H1 (cell line): ENCODE results near the gene KRT3. TPM values are rescaled to one million over a fixed set of nuclear protein-coding genes. Genes with fewer than 3 reads are reported as not detected.

Experiments used
- CTCF ChIA-PET: fragments of 300-600 bp; sonication (Branson Sonifier 250); formaldehyde crosslinking; loops from one replicate; lab custom pipeline; 2021; ENCODE audit not compliant: partially characterized antibody; lab: Charles Lee
- POLR2A ChIA-PET: fragments of 300-600 bp; sonication (Branson Sonifier 250); formaldehyde crosslinking; loops from one replicate; lab custom pipeline; 2021; ENCODE audit warnings: inconsistent platforms; ENCODE audit not compliant: partially characterized antibody; lab: Charles Lee
- DNase-seq, 2 experiments: peaks; one replicate each; pipeline versions ENCODE4 v3.0.0 to v3.0.0-alpha.2; 2010 to 2022; ENCODE audit warnings: low spot score in 2 of 2, low read depth in 1 of 2, mixed read lengths in 1 of 2
- FAIRE-seq: peaks from 2 replicates; lab custom pipeline; 2011; peaks lifted over from hg19 to GRCh38; lab: Jason Lieb, UNC
- H2AFZ ChIP-seq: 2 replicates; pipeline ENCODE4 v1.8.1; 2012; ENCODE audit warnings: low read length, inconsistent platforms
- H2AK5ac ChIP-seq: 2 replicates; pipeline ENCODE4 v1.6.1; 2013; ENCODE audit warnings: low read depth, low read length
- H2BK120ac ChIP-seq: replicated peaks from 2 replicates; pipeline ENCODE3; 2013; ENCODE audit warnings: low read depth, low read length, inconsistent platforms
- H2BK12ac ChIP-seq: 2 replicates; pipeline ENCODE4 v1.6.1; 2013; ENCODE audit warnings: low read depth, low read length
- H2BK15ac ChIP-seq: 2 replicates; pipeline ENCODE4 v1.6.1; 2013; ENCODE audit warnings: low read length
- H2BK20ac ChIP-seq: 2 replicates; pipeline ENCODE4 v1.6.1; 2013; ENCODE audit warnings: low read length
- H2BK5ac ChIP-seq: 2 replicates; pipeline ENCODE4 v1.6.1; 2013; ENCODE audit warnings: low read depth, low read length
- H3K14ac ChIP-seq: 2 replicates; pipeline ENCODE4 v1.6.1; 2013; ENCODE audit warnings: inconsistent platforms; ENCODE audit not compliant: insufficient read length
- H3K18ac ChIP-seq: 2 replicates; pipeline ENCODE4 v1.6.1; 2013; ENCODE audit warnings: low read length; ENCODE audit errors: extremely low read depth
- H3K23ac ChIP-seq: 2 replicates; pipeline ENCODE4 v1.6.1; 2013; ENCODE audit warnings: inconsistent platforms; ENCODE audit not compliant: insufficient read length
- H3K23me2 ChIP-seq: 2 replicates; pipeline ENCODE4 v1.6.1; 2013; ENCODE audit warnings: low read depth, low read length
- H3K27ac ChIP-seq: 2 replicates; pipeline ENCODE4 v1.6.1; 2011; ENCODE audit warnings: low read depth, low read length, inconsistent platforms
- H3K27me3 ChIP-seq, 4 experiments: replicated peaks in 1 of 4; 1 replicate in 1 of 4; 2 replicates in 3 of 4; pipeline versions ENCODE4 v1.6.1 to v1.8.1; 2011 to 2013; ENCODE audit warnings: low read length in 3 of 4, mild to moderate bottlenecking in 3 of 4, inconsistent platforms in 2 of 4, mixed read lengths in 2 of 4, moderate library complexity in 1 of 4; ENCODE audit not compliant: control insufficient read depth in 3 of 4, insufficient read depth in 3 of 4; ENCODE audit errors: extremely low read depth in 1 of 4
- H3K36me3 ChIP-seq, 4 experiments: 2 replicates each; pipeline versions ENCODE4 v1.6.1 to v1.8.1; 2011 to 2013; ENCODE audit warnings: mild to moderate bottlenecking in 4 of 4, low read length in 3 of 4, moderate library complexity in 2 of 4, control low read depth in 1 of 4, inconsistent platforms in 1 of 4; ENCODE audit not compliant: insufficient read depth in 4 of 4, control insufficient read depth in 2 of 4
- H3K4ac ChIP-seq: replicated peaks from 2 replicates; pipeline ENCODE3; 2013; ENCODE audit warnings: low read length, low read depth, mixed read lengths, inconsistent platforms; ENCODE audit not compliant: insufficient read length
- H3K4me1 ChIP-seq, 4 experiments: replicated peaks in 1 of 4; 1 replicate in 1 of 4; 2 replicates in 3 of 4; pipeline versions ENCODE4 v1.6.1 to v1.8.1; 2011 to 2013; ENCODE audit warnings: low read length in 3 of 4, inconsistent platforms in 2 of 4, mixed read lengths in 1 of 4; ENCODE audit not compliant: insufficient read depth in 4 of 4, control insufficient read depth in 3 of 4
- H3K4me2 ChIP-seq, 2 experiments: 2 replicates each; pipeline versions ENCODE4 v1.6.1 to v1.8.1; 2011 to 2013; ENCODE audit warnings: low read depth in 2 of 2, low read length in 2 of 2, control low read depth in 1 of 2, inconsistent platforms in 1 of 2, mild to moderate bottlenecking in 1 of 2; ENCODE audit not compliant: insufficient read depth in 1 of 2
- H3K4me3 ChIP-seq, 4 experiments: fragments of 200-600, 300-600 bp in 1 of 4; sonication (generic), shearing (Covaris generic), sonication (Bioruptor Twin) in 1 of 4; 2 replicates each; pipeline versions ENCODE4 v1.5.1 to v1.8.1; 2011 to 2016; ENCODE audit warnings: low read length in 4 of 4, low read depth in 3 of 4, control low read depth in 2 of 4, inconsistent platforms in 2 of 4, mild to moderate bottlenecking in 2 of 4, mixed read lengths in 1 of 4, moderate library complexity in 1 of 4; ENCODE audit not compliant: insufficient read depth in 2 of 4; ENCODE audit errors: extremely low read depth in 1 of 4
- H3K56ac ChIP-seq: replicated peaks from 2 replicates; pipeline ENCODE3; 2013; ENCODE audit warnings: low read depth, mild to moderate bottlenecking, mixed read lengths, low read length, inconsistent platforms; ENCODE audit not compliant: insufficient read length
- H3K79me1 ChIP-seq: 2 replicates; pipeline ENCODE4 v1.6.1; 2013; ENCODE audit warnings: low read depth, low read length, control low read depth
- H3K79me2 ChIP-seq, 2 experiments: 2 replicates each; pipeline versions ENCODE4 v1.6.1 to v1.8.1; 2012 to 2013; ENCODE audit warnings: low read length in 2 of 2, mild to moderate bottlenecking in 2 of 2, inconsistent platforms in 1 of 2; ENCODE audit not compliant: insufficient read depth in 2 of 2, control insufficient read depth in 1 of 2
- H3K9ac ChIP-seq, 4 experiments: replicated peaks in 1 of 4; 1 replicate in 1 of 4; 2 replicates in 3 of 4; pipeline versions ENCODE4 v1.6.1 to v1.8.1; 2011 to 2013; ENCODE audit warnings: low read depth in 3 of 4, low read length in 3 of 4, control low read depth in 2 of 4, mild to moderate bottlenecking in 2 of 4, moderate library complexity in 2 of 4, inconsistent platforms in 1 of 4; ENCODE audit errors: extremely low read depth in 1 of 4
- H3K9me3 ChIP-seq, 2 experiments: 2 replicates each; pipeline versions ENCODE4 v1.6.1 to v1.8.1; 2012 to 2013; ENCODE audit warnings: mild to moderate bottlenecking in 2 of 2, moderate library complexity in 2 of 2, control low read depth in 1 of 2, inconsistent platforms in 1 of 2, low read depth in 1 of 2, low read length in 1 of 2, mixed read lengths in 1 of 2; ENCODE audit not compliant: insufficient read depth in 2 of 2
- H4K20me1 ChIP-seq, 2 experiments: replicated peaks in 1 of 2; 2 replicates each; pipeline versions ENCODE3 to v1.8.1; 2011 to 2013; ENCODE audit warnings: inconsistent platforms in 2 of 2, low read length in 2 of 2, mild to moderate bottlenecking in 1 of 2; ENCODE audit not compliant: insufficient read depth in 2 of 2, control insufficient read depth in 1 of 2
- H4K5ac ChIP-seq: 2 replicates; pipeline ENCODE4 v1.6.1; 2013; ENCODE audit warnings: low read length, low read depth, mixed read lengths, inconsistent platforms; ENCODE audit not compliant: insufficient read length
- H4K8ac ChIP-seq: 2 replicates; pipeline ENCODE4 v1.8.0; 2013; ENCODE audit warnings: mild to moderate bottlenecking, moderate library complexity, low read length, inconsistent platforms; ENCODE audit not compliant: insufficient read depth; ENCODE audit errors: extremely low read depth
- H4K91ac ChIP-seq: replicated peaks from 2 replicates; pipeline ENCODE3; 2013; ENCODE audit warnings: low read length, mixed read lengths, inconsistent platforms; ENCODE audit not compliant: insufficient read length
- CHD1 ChIP-seq: IDR thresholded peaks from 2 replicates; pipeline ENCODE4 v1.6.1; 2012; ENCODE audit warnings: low read depth, low read length, improper control_type of control experiment
- EP300 ChIP-seq, 2 experiments: IDR thresholded peaks; 1 replicate in 1 of 2; 2 replicates in 1 of 2; pipeline ENCODE4 v1.6.1; 2011 to 2012; ENCODE audit warnings: low read depth in 2 of 2, low read length in 2 of 2, mild to moderate bottlenecking in 2 of 2, borderline replicate concordance in 1 of 2, inconsistent platforms in 1 of 2, moderate library complexity in 1 of 2
- EZH2 ChIP-seq: fragments of 200-600 bp; sonication (generic); IDR thresholded peaks from 2 replicates; pipeline ENCODE4 v1.7.1; 2012; ENCODE audit warnings: low read depth, mild to moderate bottlenecking, moderate library complexity, low read length, inconsistent platforms; ENCODE audit not compliant: severe bottlenecking
- HDAC2 ChIP-seq, 2 experiments: fragments of 300-600 bp in 1 of 2; sonication (generic) in 1 of 2; IDR thresholded peaks; 2 replicates each; pipeline ENCODE4 v1.6.1; 2011 to 2012; ENCODE audit warnings: low read depth in 2 of 2, low read length in 2 of 2, mild to moderate bottlenecking in 2 of 2, moderate library complexity in 2 of 2, borderline replicate concordance in 1 of 2, inconsistent platforms in 1 of 2
- PHF8 ChIP-seq: fragments of 200-600 bp; sonication (generic); conservative IDR thresholded peaks from 2 replicates; pipeline ENCODE4 v1.7.1; 2012; ENCODE audit warnings: low read depth, mild to moderate bottlenecking, inconsistent platforms, low read length, moderate library complexity
- POLR2A ChIP-seq, 2 experiments: IDR thresholded peaks; 1 replicate in 1 of 2; 2 replicates in 1 of 2; pipeline ENCODE4 v1.6.1; 2011; ENCODE audit warnings: low read depth in 2 of 2, low read length in 2 of 2, mild to moderate bottlenecking in 2 of 2; ENCODE audit errors: control extremely low read depth in 1 of 2
- POLR2AphosphoS5 ChIP-seq: IDR thresholded peaks from 2 replicates; pipeline ENCODE4 v1.6.1; 2011; ENCODE audit warnings: low read depth, low read length
- RAD21 ChIP-seq, 2 experiments: IDR thresholded peaks in 1 of 2; conservative IDR thresholded peaks in 1 of 2; 2 replicates each; pipeline ENCODE4 v1.6.1; 2011; ENCODE audit warnings: low read depth in 2 of 2, low read length in 2 of 2, improper control_type of control experiment in 1 of 2, inconsistent platforms in 1 of 2, mild to moderate bottlenecking in 1 of 2, moderate library complexity in 1 of 2
- RXRA ChIP-seq: IDR thresholded peaks from 2 replicates; pipeline ENCODE4 v1.6.1; 2011; ENCODE audit warnings: low read depth, mild to moderate bottlenecking, low read length, moderate library complexity; ENCODE audit not compliant: insufficient read depth
- TEAD4 ChIP-seq: IDR thresholded peaks from 2 replicates; pipeline ENCODE4 v1.6.1; 2012; ENCODE audit warnings: low read depth, low read length, inconsistent platforms, mixed read lengths
- USF2 ChIP-seq: IDR thresholded peaks from 2 replicates; pipeline ENCODE4 v1.6.1; 2011; ENCODE audit warnings: low read length, improper control_type of control experiment
- ZNF274 ChIP-seq: IDR thresholded peaks from 2 replicates; pipeline ENCODE4 v1.7.0; 2012; ENCODE audit warnings: low read length, borderline replicate concordance; ENCODE audit errors: extremely low read depth
- WGBS, 2 experiments: shearing (Covaris generic) in 1 of 2; methylation state at CpG; one replicate each; pipeline versions ENCODE4 v1.1.6 to v1.1.7; 2013 to 2015; ENCODE audit warnings: low lambda C conversion rate in 2 of 2, mixed read lengths in 2 of 2, inconsistent platforms in 1 of 2, low coverage in 1 of 2, missing lambda C conversion rate in 1 of 2; ENCODE audit not compliant: insufficient replicate concordance in 2 of 2, insufficient coverage in 1 of 2, insufficient read length in 1 of 2; ENCODE audit errors: extremely low coverage in 1 of 2, missing lambda C conversion rate in 1 of 2; 5-methylcytosine and 5-hydroxymethylcytosine counted together
- polyA plus RNA-seq, 7 experiments: library from polyadenylated mRNA; depleted of rRNA in 3 of 7; stranded (reverse) in 5 of 7; unstranded in 2 of 7; fragments of >200 nt in 5 of 7; fragments of 200-250 nt in 2 of 7; gene quantifications; 1 replicate in 5 of 7; 2 replicates in 1 of 7; 4 replicates in 1 of 7; pipeline versions ENCODE4 v1.2.1 to v1.2.3, GENCODE V29; 2011 to 2013; ENCODE audit warnings: missing spikeins in 2 of 7, mixed read lengths in 2 of 7
- total RNA-seq: library from RNA; stranded (reverse); fragmentation: NEBNext Ultra II Directional; extraction: Animal tissue kit (Norgen Biotek cat#: 25700); gene quantifications from 2 replicates; pipeline ENCODE4 v1.2.1, GENCODE V29; 2021

KRT3 gene
- total and polyA plus RNA-seq, 2 of the 8 experiments (the other 6 are each of a cell fraction or from before 2014, with no cell fraction given), result not detected

GRCh38 chr12:52771088-52771487, 24.8 kb downstream of the KRT3 start:
- Histone ChIP-seq H3K79me1 (no peaks in the 10 kb centered on the region), H2BK5ac (no peak overlapping the region), H3K27ac (no peak overlapping the region), H4K5ac (no peak overlapping the region), H4K91ac (no peak overlapping the region), H3K36me3 (no peaks in the 10 kb centered on the region), H4K20me1 (no peaks in the 10 kb centered on the region), H3K4me2 (no peak overlapping the region), H3K79me2 (no peaks in the 10 kb centered on the region), H3K4ac (no peak overlapping the region), H3K18ac (no peak overlapping the region), H3K9ac (no peak overlapping the region), H3K27me3 (0 out of 7 replicates have a peak, but pooled peaks cover 0 to 2% (median 0%) of the 10 kb centered on the region in 4 experiments), H3K56ac (no peak overlapping the region), H2BK120ac (no peak overlapping the region), H2AK5ac (no peak overlapping the region), H3K23ac (no peak overlapping the region), H2AFZ (no peak overlapping the region), H3K4me3 (no peak overlapping the region), H2BK15ac (no peak overlapping the region), H3K14ac (no peak overlapping the region), H3K9me3 (no peaks in the 10 kb centered on the region), H3K23me2 (no peaks in the 10 kb centered on the region), H2BK20ac (no peak overlapping the region), H2BK12ac (no peak overlapping the region), H3K4me1 (no peaks in the 10 kb centered on the region), H4K8ac (no peak overlapping the region)
- CTCF ChIA-PET, result interaction anchor here (0.9 kb wide), 2 partner anchors 18 to 109 kb away, joined by 3 read pairs; no protein-coding TSS in a partner anchor
- WGBS, 2 experiments, result 91% methylated on average over 6 of the region's 6 CpGs; no CpG with 5 or more reads in 1 of the 2 experiments
- POLR2A ChIA-PET, result interaction anchor here (1.1 kb wide), 1 partner anchor 402 kb away, joined by 3 read pairs; no protein-coding TSS in a partner anchor
- FAIRE-seq, result no peak
- DNase-seq, result no peak
- TF ChIP-seq RXRA, result no peak
- TF ChIP-seq TEAD4, result no peak
- no peak for TF ChIP-seq POLR2A (IDR thresholded peaks at IDR 0.05; ENCODE audit: control extremely low read depth in 1 of 2, low read depth in 2 of 2, low read length in 2 of 2)
- no peak for TF ChIP-seq EZH2
- no peak for TF ChIP-seq HDAC2 (IDR thresholded peaks at IDR 0.05; ENCODE audit: borderline replicate concordance in 1 of 2, low read depth in 2 of 2, low read length in 2 of 2)
- no peak for TF ChIP-seq RAD21 (IDR thresholded peaks at IDR 0.05 in 1 of 2, conservative IDR thresholded peaks at IDR 0.05 in 1 of 2; ENCODE audit: low read depth in 2 of 2, low read length in 2 of 2)
- no peak for TF ChIP-seq CHD1
- no peak for TF ChIP-seq PHF8
- no peak for TF ChIP-seq ZNF274
- no peak for TF ChIP-seq USF2
- no peak for TF ChIP-seq POLR2AphosphoS5
- no peak for TF ChIP-seq EP300 (IDR thresholded peaks at IDR 0.05; ENCODE audit: borderline replicate concordance in 1 of 2, low read depth in 2 of 2, low read length in 2 of 2)
